GM13976 (cell line): ENCODE results near the gene GABRG3.

Experiments used
- DNase-seq: peaks from one replicate; pipeline ENCODE4 v3.0.0; 2012; ENCODE audit warnings: low spot score
- in situ Hi-C: fragments of 300-500 bp; cut with MboI; formaldehyde crosslinking; loops from one replicate; pipeline ENCODE4 v1.12.0; 2022; ENCODE audit warnings: low sequenced_read_pairs, mixed read lengths, inconsistent platforms; ENCODE audit not compliant: unreplicated experiment
- TF ChIP-seq, protein P1 (sequence below): IDR thresholded peaks from 2 replicates; pipeline ENCODE4 v1.5.1; 2012; ENCODE audit warnings: borderline replicate concordance, mild to moderate bottlenecking; ENCODE audit not compliant: insufficient read depth; ENCODE audit errors: extremely low read depth, missing control alignments, control extremely low read depth

Gene GABRG3

DNA sequence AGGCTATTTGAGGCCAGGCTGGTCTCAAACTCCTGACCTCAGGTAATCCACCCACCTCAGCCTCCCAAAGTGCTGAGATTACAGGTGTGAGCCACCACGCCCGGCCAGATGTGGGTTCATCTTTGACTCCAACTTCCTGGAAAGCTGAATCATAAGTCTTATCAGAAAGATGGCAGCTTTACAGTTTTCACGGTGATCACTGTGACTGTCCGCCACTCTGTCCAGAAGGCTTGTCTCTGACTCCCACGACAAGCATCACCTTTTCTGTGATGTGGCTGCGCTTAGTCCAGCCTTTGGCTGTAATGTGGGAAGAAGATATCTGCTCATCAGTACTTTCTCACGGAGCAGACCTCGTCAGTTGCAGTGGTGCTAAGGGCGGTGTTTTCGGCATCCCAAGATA, 527.7 kb downstream of the GABRG3 start:
- TF ChIP-seq, protein P1, sequence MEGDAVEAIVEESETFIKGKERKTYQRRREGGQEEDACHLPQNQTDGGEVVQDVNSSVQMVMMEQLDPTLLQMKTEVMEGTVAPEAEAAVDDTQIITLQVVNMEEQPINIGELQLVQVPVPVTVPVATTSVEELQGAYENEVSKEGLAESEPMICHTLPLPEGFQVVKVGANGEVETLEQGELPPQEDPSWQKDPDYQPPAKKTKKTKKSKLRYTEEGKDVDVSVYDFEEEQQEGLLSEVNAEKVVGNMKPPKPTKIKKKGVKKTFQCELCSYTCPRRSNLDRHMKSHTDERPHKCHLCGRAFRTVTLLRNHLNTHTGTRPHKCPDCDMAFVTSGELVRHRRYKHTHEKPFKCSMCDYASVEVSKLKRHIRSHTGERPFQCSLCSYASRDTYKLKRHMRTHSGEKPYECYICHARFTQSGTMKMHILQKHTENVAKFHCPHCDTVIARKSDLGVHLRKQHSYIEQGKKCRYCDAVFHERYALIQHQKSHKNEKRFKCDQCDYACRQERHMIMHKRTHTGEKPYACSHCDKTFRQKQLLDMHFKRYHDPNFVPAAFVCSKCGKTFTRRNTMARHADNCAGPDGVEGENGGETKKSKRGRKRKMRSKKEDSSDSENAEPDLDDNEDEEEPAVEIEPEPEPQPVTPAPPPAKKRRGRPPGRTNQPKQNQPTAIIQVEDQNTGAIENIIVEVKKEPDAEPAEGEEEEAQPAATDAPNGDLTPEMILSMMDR: no peak
- in situ Hi-C loops: no loop called here
- DNase-seq: no peak

DNA sequence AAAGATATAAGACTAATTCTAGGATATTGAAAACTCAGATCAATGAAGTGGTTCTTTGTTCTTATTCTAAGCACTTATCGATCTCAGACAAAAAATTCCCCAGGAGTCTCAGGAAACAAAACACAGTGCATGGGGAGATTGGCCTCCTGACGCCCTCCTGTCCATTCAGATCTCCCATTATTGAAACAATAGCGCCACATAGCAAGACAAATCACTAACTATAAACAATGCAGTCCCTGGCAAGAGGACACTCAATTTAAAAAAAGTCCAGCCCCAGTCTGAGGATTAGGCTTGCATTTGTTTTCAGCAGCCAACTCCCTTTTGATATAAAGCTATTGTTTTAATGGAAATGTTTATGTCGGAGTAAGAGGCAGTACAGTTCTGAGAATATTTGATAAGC, 528.2 kb downstream of the GABRG3 start:
- DNase-seq: no peak
- TF ChIP-seq, protein P1: no peak
- in situ Hi-C loops: no loop called here

DNA sequence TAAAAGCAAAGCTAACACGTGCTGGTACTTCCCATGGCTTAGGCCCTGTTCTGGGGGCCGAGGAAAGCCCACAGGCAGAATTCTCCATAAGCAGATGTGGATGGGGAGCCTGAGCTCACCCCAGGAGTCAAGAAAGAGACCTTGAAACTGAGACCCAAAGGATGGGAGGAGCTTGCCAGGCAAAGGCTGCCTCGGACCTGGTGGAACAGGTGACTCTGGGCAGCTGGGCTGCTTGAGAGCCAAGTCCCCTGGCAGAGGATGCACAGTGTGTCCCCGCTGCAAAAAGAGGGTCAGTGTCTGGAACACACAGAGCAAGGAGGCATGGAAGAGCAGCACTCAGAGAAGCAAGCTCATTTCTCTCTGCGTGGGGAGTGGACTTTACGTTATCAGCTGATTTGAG, 528.7 kb downstream of the GABRG3 start:
- DNase-seq: no peak
- in situ Hi-C loops: no loop called here
- TF ChIP-seq, protein P1: no peak

DNA sequence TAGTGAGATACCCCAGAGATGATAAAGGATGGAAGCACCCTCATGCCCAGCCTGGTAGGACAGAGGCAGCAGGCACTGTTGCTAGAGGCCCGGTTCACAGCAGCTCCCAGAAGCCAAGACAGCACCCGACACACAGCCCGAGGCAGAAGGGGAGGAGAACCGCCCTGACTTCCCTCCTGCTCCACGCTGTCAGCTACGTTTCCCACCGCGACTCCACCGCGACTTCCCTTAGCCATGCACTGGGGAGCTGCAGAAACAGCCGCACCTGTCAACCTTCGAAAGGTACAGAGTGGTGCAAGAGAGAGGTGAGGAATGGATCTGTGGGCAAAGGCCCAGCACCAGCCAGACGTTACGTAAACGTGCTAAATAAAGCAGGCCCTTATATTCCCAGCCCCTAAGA, 529.2 kb downstream of the GABRG3 start:
- in situ Hi-C loops: no loop called here
- DNase-seq: no peak
- TF ChIP-seq, protein P1: no peak

DNA sequence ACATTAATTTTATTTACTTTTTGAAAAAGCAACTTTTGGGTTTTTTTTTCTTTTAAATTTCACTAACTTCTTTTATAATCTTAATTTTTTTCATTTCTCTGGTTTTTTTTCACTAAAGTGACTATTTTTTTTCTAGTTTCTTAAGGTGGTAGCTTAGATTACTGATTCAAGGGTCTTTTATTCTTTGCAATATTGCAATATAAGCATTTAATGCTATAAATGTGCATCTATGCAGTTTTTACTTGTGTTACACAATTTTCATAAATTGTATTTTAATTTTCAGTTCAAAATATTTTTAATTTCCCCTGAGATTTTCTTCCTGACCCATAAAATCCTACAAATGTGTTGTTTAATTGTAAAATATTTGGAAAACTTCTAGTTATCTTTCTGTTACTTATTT, 535.8 kb downstream of the GABRG3 start:
- DNase-seq: no peak
- in situ Hi-C loops: no loop called here
- TF ChIP-seq, protein P1: no peak

DNA sequence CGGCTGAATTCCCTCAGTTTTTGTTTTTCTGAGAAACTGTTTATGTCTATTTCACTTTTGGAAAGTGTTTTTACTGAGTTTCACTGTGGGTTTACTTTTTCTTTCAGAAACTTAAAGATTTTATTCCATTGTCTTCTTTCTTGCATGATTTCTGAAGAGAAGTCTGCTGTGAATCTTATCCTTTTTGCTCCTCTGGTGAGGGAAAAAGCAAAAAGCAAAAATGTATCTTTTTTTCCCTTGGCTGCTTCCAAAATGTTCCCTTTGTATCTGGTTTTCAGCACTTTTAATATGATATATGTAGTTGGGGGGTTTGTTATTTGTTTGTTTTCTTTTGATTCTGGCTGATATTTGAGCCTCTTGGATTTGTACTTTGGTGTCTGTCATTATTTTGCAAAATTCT, 538.0 kb downstream of the GABRG3 start:
- in situ Hi-C loops: no loop called here
- no peak for DNase-seq
- TF ChIP-seq, protein P1: no peak

DNA sequence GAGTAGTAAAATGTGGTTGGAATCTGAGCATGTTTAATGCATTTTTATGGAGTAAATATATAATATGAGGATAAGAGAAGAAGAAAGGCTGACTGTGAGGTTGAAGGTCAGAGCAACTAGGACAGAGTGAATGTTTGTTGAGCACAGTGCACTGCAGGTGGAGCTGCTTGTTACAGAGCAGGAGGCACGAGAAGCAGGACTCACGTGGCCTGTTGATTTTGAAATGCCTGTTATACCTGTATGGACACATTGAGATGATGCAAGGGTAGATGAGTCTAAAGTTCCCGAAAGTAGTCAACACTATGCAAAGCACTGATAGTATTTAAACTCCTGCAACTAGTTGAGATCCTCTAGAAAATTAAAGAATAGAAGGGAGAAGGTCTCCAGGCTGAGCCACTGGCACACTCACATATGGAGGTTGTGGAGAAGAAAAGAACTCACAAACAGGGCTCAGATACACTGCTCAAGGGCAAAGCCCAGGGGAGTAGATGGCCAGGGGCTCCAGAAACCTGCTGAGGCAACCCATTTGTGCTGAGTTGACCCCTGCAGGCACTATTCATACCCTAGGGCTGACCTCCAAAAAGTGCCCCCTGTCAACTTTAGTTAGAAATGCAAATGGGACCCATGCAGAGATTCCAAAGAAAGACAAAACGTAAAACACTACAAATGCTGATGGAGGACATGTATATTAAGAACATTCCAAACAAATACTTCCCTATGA, 541.5 kb downstream of the GABRG3 start:
- in situ Hi-C loops: no loop called here
- TF ChIP-seq, protein P1: no peak

More for the DNA sequence above, 541.5 kb downstream of the GABRG3 start:
- no peak for DNase-seq
